ENCODE data around the gene PDE4A.

Gene PDE4A

GRCh38 chr19:10468133-10468532, 47.8 kb downstream of the PDE4A start:
- no peak for FAIRE-seq

- FAIRE-seq: no peak
Observed at GRCh38 chr19:10471909-10472308, 51.6 kb downstream of the PDE4A start.

DNA sequence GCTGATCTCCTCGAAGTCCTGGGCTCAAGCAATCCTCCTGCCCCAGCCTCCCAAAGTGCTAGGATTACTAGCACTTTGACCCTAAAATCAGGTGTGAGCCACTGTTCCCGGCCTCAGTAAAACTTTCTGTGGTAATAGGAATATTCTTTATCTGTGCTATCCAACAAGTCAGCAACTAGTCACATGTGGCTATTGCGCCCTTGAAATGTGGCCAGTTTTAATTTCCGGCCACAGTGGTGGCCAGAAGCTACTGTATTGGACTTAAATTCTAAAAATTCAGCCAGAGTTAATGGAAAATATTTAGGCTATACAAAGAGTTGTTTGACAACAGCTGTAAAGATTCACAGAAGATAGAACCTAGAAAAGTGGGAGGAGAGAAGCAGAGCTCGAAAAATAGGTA, 52.9 kb downstream of the PDE4A start:
- FAIRE-seq: no peak

GRCh38 chr19:10474962-10475451, 54.7 kb downstream of the PDE4A start:
- FAIRE-seq: no peak

DNA sequence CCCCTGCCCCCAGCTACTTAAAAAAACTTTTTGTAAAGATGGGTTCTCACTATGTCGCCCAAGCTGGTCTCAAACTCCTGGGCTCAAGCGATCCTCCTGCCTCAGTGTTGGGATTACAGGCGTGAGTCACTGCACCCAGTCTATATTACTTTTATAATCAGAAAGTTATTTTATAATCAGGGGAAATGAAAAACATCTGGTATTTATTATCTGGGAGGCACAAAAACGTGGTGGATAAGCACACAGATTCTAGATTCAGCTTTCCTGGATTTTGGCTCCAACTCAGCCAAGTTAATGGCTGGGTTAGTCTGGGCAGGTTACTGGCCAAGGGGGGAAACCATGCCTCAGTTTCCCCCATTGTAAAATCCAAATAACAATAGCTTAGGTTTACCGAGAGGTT, 58.1 kb downstream of the PDE4A start:
- FAIRE-seq: no peak

DNA sequence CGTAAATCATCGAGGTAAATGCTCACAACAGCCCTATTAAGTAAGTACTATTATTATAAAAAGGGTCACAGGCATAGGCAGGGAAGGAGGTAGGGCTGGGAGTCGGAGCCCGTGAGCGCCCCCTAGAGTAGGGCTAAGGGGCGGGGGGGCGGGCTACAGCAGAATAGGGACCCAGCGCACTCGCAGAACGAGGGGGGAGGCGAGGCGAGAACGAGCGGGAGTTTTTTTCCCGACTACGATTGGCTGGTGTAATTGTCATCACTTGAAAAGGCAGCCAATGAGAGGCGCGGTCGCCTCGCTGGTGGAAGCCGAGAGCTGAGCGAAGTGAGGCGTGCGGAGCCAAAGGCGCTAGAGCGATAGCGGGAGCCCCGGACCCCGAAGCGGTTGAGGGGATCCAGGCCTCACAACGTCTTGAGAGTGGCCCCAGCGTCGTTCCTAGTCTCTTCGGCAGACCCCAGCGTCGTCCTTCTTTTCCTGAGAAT, 58.6 kb downstream of the PDE4A start:
- no peak for FAIRE-seq

- FAIRE-seq: no peak
Observed at GRCh38 chr19:10486551-10486950, 66.2 kb downstream of the PDE4A start.

- no peak for FAIRE-seq
Observed at GRCh38 chr19:10491472-10492047, 71.2 kb downstream of the PDE4A start.

DNA sequence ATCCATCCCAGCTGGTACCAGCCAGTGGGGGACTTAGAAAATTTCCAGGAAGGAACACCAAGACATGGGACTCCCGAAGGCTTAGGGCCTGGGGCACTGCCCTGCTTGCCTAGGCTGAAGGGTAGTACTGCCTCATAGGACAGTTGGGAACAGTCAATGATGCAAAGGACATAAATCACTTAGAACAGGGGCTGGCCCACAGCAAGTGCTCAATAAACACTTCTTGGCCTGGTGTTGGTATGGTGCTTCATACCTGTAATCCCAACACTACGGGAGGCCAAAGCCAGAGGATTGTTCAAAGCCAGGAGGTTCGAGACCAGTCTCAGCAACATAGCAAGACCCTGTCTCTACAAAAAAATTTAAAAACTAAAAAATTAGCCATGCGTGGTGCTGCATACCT, 77.0 kb downstream of the PDE4A start:
- FAIRE-seq: no peak

GRCh38 chr19:10499550-10500246, 79.4 kb downstream of the PDE4A start:
- no peak for FAIRE-seq

DNA sequence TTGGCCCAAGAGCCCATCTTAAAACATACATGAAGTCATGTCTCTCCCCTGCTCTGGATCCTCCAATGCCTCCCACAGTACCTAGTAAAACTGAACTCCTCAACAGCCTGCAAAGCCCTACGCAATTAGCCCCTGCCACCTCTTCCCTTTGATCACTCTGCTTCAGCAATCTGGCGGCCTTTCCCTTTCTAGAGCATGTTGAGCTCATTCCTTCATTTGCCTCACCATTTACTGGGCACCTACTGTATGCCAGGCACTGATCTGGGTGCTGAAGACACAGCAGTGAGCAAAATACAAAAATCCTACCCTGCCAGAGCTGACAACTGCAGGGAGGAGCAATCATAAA, 79.9 kb downstream of the PDE4A start:
- no peak for FAIRE-seq

GRCh38 chr19:10501971-10502523, 81.7 kb downstream of the PDE4A start:
- no peak for FAIRE-seq

GRCh38 chr19:10502524-10503001, 82.2 kb downstream of the PDE4A start:
- FAIRE-seq: no peak

DNA sequence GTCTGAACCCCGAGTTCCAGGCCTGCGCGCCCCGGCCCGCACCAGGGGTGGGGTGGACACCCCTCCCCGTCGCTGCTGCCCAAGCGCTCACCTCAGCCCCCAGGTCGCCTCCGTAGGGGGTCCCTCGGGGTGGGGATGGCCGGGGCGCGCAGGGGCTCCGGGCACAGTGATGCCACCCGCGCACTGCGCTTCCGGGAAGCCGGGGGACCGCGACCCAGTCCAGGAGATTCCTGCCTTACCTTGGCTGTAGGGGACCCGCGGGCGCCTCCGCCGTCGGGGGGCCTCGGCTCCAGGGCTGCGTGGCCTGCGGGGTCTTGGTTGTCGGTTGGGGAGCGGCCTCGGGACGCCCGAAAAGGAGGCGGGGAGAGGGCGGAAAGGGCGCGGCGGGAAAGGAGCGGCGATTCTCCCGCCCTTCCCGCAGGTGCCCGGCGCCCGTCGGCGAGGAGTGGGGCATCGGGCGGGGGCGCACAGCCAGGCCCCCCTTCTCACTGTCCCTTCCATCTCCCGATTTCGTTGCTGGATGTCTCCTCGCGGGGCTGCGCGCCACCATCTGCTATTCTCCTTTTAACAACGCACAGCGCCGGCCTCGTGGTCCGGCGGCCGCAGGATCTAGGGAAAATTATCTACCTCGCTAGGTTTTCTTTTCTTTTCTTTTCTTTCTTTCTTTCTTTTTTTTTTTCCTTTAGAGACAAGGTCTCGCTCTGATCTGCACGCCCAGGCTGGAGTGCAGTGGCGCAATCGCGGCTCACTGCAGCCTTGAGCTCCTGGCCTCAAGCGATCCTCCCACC, 82.9 kb downstream of the PDE4A start, which contains the start of gene KEAP1:
Gene KEAP1, minus strand, starts transcription at position 355 of the 788 bp plus-strand sequence. CDS start 3,323 bp downstream, outside the sequence.
- FAIRE-seq: no peak

- FAIRE-seq: no peak
Observed at GRCh38 chr19:10505583-10506229, 85.4 kb downstream of the PDE4A start.

GRCh38 chr19:10508036-10508435, 87.7 kb downstream of the PDE4A start:
- no peak for FAIRE-seq

- no peak for FAIRE-seq
Observed at GRCh38 chr19:10508707-10509106, 88.4 kb downstream of the PDE4A start.

DNA sequence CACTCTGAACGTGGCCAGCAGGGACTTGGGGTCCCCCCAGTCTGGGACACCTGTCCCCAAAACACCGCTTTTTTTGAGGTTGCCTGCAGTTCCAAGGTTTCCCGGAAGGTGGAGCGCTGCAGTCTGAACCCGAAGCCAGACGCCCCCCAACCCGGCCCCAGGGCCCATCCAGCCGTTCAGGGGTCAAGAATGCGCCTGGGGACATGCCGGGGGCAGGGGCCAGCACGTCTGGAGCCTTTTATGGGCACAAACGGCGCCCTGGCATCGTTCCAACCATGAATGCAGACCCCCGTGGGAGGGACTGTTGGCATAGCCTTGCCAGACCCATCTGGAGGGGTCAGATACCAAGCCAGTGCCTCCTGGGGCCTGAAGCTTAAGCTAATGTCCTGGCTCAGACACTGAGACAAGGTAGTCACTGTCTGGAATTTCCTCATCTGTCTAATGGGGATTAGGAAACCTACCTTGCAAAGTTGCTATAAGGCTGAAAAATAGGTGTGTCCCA, 90.0 kb downstream of the PDE4A start:
- FAIRE-seq: no peak

- FAIRE-seq: no peak
Observed at GRCh38 chr19:10513223-10513622, 92.9 kb downstream of the PDE4A start.

DNA sequence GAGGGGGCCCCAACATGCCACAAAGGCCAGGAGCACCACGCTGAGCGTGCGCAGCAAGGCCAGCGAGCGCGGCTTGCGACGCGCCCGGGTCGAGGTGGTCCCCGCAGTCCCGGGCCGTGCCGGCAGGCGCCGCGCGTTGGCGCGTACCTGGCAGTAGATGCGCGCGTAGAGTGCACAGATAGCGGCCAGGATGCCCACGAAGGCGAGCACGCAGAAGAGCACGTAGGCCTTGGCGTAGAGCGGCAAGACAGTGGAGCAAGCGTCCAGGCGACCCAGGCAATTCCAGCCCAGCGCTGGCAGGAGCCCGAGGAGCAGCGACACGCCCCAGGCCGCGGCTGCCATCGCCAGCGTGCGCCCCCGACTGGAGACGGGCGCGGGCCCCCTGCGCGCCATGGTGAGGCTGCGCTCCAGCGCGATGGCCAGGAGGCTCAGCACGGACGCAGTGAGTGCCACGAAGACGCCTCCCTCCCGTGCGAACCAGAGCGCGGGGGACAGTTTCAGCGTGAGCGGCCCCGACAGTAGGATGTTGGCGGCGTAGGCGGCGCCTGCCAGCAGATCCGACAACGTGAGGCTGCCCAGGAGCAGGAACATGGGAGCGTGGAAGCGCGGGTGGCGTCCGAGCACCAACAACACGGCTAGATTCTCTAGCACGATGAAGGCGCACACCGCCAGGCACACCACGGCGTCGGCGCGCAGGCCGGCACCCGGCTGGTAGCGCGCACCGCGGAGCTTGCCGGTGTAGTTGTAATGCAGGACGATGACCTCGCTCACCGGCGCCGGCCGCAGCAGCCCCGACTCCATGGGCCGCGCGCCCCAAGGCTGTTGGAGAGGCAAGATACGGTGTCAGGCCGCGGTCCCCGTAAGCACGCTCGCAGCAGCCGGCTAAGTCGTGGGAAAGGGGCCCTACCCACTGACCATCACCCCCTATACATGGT, 94.1 kb downstream of the PDE4A start:
- FAIRE-seq: no peak

DNA sequence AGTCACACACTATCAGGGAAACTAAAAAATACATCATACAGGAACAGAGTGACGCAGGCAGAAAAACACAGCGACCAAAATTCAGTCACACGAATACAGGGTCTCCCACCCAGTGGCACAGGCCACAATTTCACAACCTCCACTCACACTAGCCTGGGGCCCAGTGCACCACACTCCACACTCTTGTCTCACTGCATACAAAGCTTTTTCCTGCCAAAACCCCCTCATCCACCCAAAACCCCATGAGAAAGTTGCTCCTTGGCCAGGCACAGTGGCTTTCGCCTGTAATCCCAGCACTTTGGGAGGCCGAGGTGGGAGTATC, 95.7 kb downstream of the PDE4A start:
- no peak for FAIRE-seq

All from TTC549 (cell line).